ENCODE data around the gene COA1. TPM values are rescaled to one million over a fixed set of nuclear protein-coding genes. Genes with fewer than 3 reads are reported as not detected.

COA1 gene
- total RNA-seq, 2 experiments from 2014 or later, result 63.9 to 96.0 TPM

DNA sequence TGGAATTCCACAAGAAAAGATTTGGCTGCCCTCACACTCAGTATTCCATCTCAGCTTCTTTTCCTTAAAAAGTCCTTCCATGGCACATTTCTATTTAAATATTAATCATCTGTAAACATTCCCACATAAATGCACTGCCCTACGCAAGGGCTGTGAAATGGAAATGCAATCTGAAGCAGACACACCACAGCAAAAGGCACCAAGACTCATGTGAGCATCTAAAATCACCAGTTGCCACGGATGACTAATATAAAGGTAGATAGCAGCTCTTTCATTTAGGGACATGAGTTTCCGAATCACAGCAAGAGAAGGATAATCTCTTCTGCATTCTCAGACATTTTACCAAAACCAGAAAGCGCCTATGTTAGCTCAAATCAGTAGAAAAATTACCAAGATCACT is 31.6 kb downstream of the COA1 start:
- no TSS peak for BruUV-seq (replicated peaks)
- H3K4me3 ChIP-seq (ENCODE audit: low read depth, low read length, poor library complexity, severe bottlenecking), result no peak overlapping the region
- no peak overlapping the region for H2AFZ ChIP-seq (ENCODE audit: low read length)
- peaks cover 28% of the 10 kb centered on the region; the same call in 1 of the 2 replicates for H4K20me1 ChIP-seq (ENCODE audit: insufficient read depth, low read length)
- intact Hi-C loops (cut with micrococcal nuclease; ENCODE audit: unreplicated experiment), result loop anchor here (2.0 kb wide), 1 partner anchor 47 kb away; no protein-coding TSS in a partner anchor
- H3K9me2 ChIP-seq (ENCODE audit: insufficient read depth, low read length), result no peaks in the 10 kb centered on the region
- peaks cover 75% of the 10 kb centered on the region for H3K79me2 ChIP-seq (ENCODE audit: insufficient read depth, low read depth, low read length)
- TF ChIP-seq EZH2phosphoT487 (IDR thresholded peaks at IDR 0.05; ENCODE audit: borderline replicate concordance, low read depth, low read length), result no peak
- TF ChIP-seq, protein P1, sequence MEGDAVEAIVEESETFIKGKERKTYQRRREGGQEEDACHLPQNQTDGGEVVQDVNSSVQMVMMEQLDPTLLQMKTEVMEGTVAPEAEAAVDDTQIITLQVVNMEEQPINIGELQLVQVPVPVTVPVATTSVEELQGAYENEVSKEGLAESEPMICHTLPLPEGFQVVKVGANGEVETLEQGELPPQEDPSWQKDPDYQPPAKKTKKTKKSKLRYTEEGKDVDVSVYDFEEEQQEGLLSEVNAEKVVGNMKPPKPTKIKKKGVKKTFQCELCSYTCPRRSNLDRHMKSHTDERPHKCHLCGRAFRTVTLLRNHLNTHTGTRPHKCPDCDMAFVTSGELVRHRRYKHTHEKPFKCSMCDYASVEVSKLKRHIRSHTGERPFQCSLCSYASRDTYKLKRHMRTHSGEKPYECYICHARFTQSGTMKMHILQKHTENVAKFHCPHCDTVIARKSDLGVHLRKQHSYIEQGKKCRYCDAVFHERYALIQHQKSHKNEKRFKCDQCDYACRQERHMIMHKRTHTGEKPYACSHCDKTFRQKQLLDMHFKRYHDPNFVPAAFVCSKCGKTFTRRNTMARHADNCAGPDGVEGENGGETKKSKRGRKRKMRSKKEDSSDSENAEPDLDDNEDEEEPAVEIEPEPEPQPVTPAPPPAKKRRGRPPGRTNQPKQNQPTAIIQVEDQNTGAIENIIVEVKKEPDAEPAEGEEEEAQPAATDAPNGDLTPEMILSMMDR (conservative IDR thresholded peaks at IDR 0.05; ENCODE audit: low read length), result no peak
- no peak overlapping the region for H3K4me2 ChIP-seq (ENCODE audit: low read length)
- no peak overlapping the region for H3K27ac ChIP-seq (ENCODE audit: low read depth, low read length, poor library complexity, severe bottlenecking)
- ChIA-PET POLR2A (interaction anchor here (0.6 to 5.8 kb wide), 9 partner anchors 10 to 502 kb away, joined by 3 to 93 read pairs (median 5); partner anchors contain the start of gene STK17A), CTCF (ENCODE audit: unreplicated experiment) (interaction anchor here (0.6 to 1.2 kb wide), 2 partner anchors 115 to 907 kb away, joined by 3 to 13 read pairs; partner anchors contain the start of gene STK17A)
- peaks cover 21% of the 10 kb centered on the region for H3K4me1 ChIP-seq (ENCODE audit: insufficient read depth, low read length, poor library complexity, severe bottlenecking)
- 0 out of 2 replicates have a peak, but pooled peaks cover 7% of the 10 kb centered on the region for H3K9me3 ChIP-seq (ENCODE audit: low read length)
- DNase-seq (ENCODE audit: low spot score), result no peak
- H3K36me3 ChIP-seq (ENCODE audit: insufficient read depth, low read length), result no peaks in the 10 kb centered on the region; the same call in 1 of the 2 replicates

DNA sequence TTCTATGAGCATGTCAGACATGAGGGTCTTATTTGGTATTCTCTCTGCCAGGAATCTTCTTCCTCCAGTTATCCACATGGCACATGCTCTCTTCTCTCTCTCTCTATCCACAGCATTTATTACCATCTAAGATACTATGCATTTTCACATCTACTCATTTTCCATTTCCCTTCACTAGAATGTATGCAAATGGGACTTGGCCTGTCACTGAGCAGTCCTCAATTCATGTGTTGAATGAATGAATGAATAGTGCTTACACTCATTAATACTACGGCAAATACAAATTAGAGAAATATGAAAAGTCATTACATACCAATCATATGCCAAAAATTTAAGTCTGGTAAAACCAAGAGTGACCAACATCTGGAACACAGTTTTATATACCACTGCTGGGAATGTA is 34.0 kb downstream of the COA1 start:
- Histone ChIP-seq H3K36me3 (ENCODE audit: insufficient read depth, low read length) (no peaks in the 10 kb centered on the region; the same call in 1 of the 2 replicates), H3K4me2 (ENCODE audit: low read length) (no peak overlapping the region), H2AFZ (ENCODE audit: low read length) (no peak overlapping the region), H3K4me1 (ENCODE audit: insufficient read depth, low read length, poor library complexity, severe bottlenecking) (peaks cover 14% of the 10 kb centered on the region), H3K27ac (ENCODE audit: low read depth, low read length, poor library complexity, severe bottlenecking) (no peak overlapping the region), H3K79me2 (ENCODE audit: insufficient read depth, low read depth, low read length) (peaks cover 88% of the 10 kb centered on the region), H4K20me1 (ENCODE audit: insufficient read depth, low read length) (peaks cover 28% of the 10 kb centered on the region; the same call in 1 of the 2 replicates), H3K4me3 (ENCODE audit: low read depth, low read length, poor library complexity, severe bottlenecking) (no peak overlapping the region), H3K9me3 (ENCODE audit: low read length) (0 out of 2 replicates have a peak, but pooled peaks cover 7% of the 10 kb centered on the region), H3K9me2 (ENCODE audit: insufficient read depth, low read length) (no peaks in the 10 kb centered on the region)
- no peak for DNase-seq (ENCODE audit: low spot score)
- POLR2A ChIA-PET, result no interaction called here
- intact Hi-C loops (cut with micrococcal nuclease; ENCODE audit: unreplicated experiment), result no loop called here
- CTCF ChIA-PET (ENCODE audit: unreplicated experiment), result no interaction called here
- BruUV-seq (replicated peaks), result no TSS peak
- TF ChIP-seq, protein P1 (conservative IDR thresholded peaks at IDR 0.05; ENCODE audit: low read length), result no peak
- no peak for TF ChIP-seq EZH2phosphoT487 (IDR thresholded peaks at IDR 0.05; ENCODE audit: borderline replicate concordance, low read depth, low read length)

DNA sequence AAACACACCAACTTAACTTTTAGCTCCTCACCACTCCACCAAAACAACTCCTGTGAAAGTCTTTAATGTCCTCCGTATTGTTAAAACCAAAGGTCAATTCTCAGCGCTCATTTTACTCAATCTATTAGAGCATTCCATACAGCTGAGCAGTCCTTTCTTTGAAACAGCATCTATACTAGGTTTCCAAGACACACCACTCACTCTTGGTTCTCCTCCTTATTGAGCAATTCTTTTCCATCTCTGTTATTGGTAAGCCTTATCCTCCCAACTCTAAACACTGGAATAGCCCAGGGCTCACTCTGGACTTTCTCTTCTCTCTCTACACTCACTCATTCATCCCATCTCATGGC is 34.9 kb downstream of the COA1 start:
- peaks cover 9% of the 10 kb centered on the region for H3K4me1 ChIP-seq (ENCODE audit: insufficient read depth, low read length, poor library complexity, severe bottlenecking)
- peaks cover 23% of the 10 kb centered on the region; the same call in 1 of the 2 replicates for H4K20me1 ChIP-seq (ENCODE audit: insufficient read depth, low read length)
- peaks cover under 1% of the 10 kb centered on the region for H3K36me3 ChIP-seq (ENCODE audit: insufficient read depth, low read length)
- H3K9me3 ChIP-seq (ENCODE audit: low read length), result peaks cover 11% of the 10 kb centered on the region; the same call in 1 of the 2 replicates
- intact Hi-C loops (cut with micrococcal nuclease; ENCODE audit: unreplicated experiment), result no loop called here
- no peak for TF ChIP-seq EZH2phosphoT487 (IDR thresholded peaks at IDR 0.05; ENCODE audit: borderline replicate concordance, low read depth, low read length)
- TF ChIP-seq, protein P1 (conservative IDR thresholded peaks at IDR 0.05; ENCODE audit: low read length), result no peak
- no peak overlapping the region for H3K4me2 ChIP-seq (ENCODE audit: low read length)
- no peak overlapping the region for H2AFZ ChIP-seq (ENCODE audit: low read length)
- no peak overlapping the region for H3K4me3 ChIP-seq (ENCODE audit: low read depth, low read length, poor library complexity, severe bottlenecking)
- BruUV-seq (replicated peaks), result no TSS peak
- ChIA-PET POLR2A (interaction anchor here (0.7 to 1.3 kb wide), 2 partner anchors 30 to 107 kb away, joined by 3 to 7 read pairs; no protein-coding TSS in a partner anchor), CTCF (ENCODE audit: unreplicated experiment) (no interaction called here)
- no peaks in the 10 kb centered on the region for H3K9me2 ChIP-seq (ENCODE audit: insufficient read depth, low read length)
- no peak for DNase-seq (ENCODE audit: low spot score)
- H3K79me2 ChIP-seq (ENCODE audit: insufficient read depth, low read depth, low read length), result peaks cover 90% of the 10 kb centered on the region
- no peak overlapping the region for H3K27ac ChIP-seq (ENCODE audit: low read depth, low read length, poor library complexity, severe bottlenecking)
